Measurements from ENCODE around the gene CAMTA1. TPM values are rescaled to one million over a fixed set of nuclear protein-coding genes. Genes with fewer than 3 reads are reported as not detected.
"Not testable (repeated sequence)": the region's sequence is repeated elsewhere in the genome, so short reads cannot be mapped to it uniquely, and the experiment has no call there.

Gene CAMTA1
- polyA plus RNA-seq, 1 experiment = 64.9 TPM

- ChIA-PET CTCF (interaction anchor here (0.6 to 2.3 kb wide), 2 partner anchors 36 to 48 kb away, joined by 4 to 11 read pairs; no protein-coding TSS in a partner anchor), POLR2A (no interaction called here)
- Histone ChIP-seq H3K27me3 (ENCODE audit: control insufficient read depth, insufficient read depth, low read length) (peaks cover 51% of the 10 kb centered on the region), H3K4me3 (ENCODE audit: low read depth, low read length) (peak overlapping the region; percentile 7; the same call in 1 of the 2 replicates), H3K27ac (ENCODE audit: low read depth, low read length) (no peak overlapping the region), H3K9me3 (ENCODE audit: control insufficient read depth, insufficient read depth, low read length) (no peaks in the 10 kb centered on the region)
- DNase-seq (ENCODE audit: low read depth, low spot score) = no peak
- no peak for TF ChIP-seq CTCF (IDR thresholded peaks at IDR 0.05; ENCODE audit: low read depth, low read length)
These were observed 920.0 kb downstream of the CAMTA1 start for GRCh38 chr1:7705048-7705907.

- CTCF ChIA-PET = interaction anchor here (0.6 to 2.3 kb wide), 2 partner anchors 37 to 47 kb away, joined by 4 to 11 read pairs; no protein-coding TSS in a partner anchor
- H3K4me3 ChIP-seq (ENCODE audit: low read depth, low read length) = no peak overlapping the region
These were observed 920.6 kb downstream of the CAMTA1 start for GRCh38 chr1:7705908-7706216.

GRCh38 chr1:7707527-7707926 is 922.3 kb downstream of the CAMTA1 start:
- no peaks in the 10 kb centered on the region for H3K9me3 ChIP-seq (ENCODE audit: control insufficient read depth, insufficient read depth, low read length)
- no peak overlapping the region for H3K4me3 ChIP-seq (ENCODE audit: low read depth, low read length)
- peaks cover 38% of the 10 kb centered on the region for H3K27me3 ChIP-seq (ENCODE audit: control insufficient read depth, insufficient read depth, low read length)
- ChIA-PET POLR2A (no interaction called here), CTCF (no interaction called here)
- no peak overlapping the region for H3K27ac ChIP-seq (ENCODE audit: low read depth, low read length)
- TF ChIP-seq CTCF (IDR thresholded peaks at IDR 0.05; ENCODE audit: low read depth, low read length) = no peak
- DNase-seq (ENCODE audit: low read depth, low spot score) = no peak

More at GRCh38 chr1:7705908-7706216, 920.6 kb downstream of the CAMTA1 start:
- no peak for TF ChIP-seq CTCF (IDR thresholded peaks at IDR 0.05; ENCODE audit: low read depth, low read length)
- H3K27me3 ChIP-seq (ENCODE audit: control insufficient read depth, insufficient read depth, low read length) = peaks cover 45% of the 10 kb centered on the region
- DNase-seq (ENCODE audit: low read depth, low spot score) = no peak
- no peaks in the 10 kb centered on the region for H3K9me3 ChIP-seq (ENCODE audit: control insufficient read depth, insufficient read depth, low read length)
- POLR2A ChIA-PET = no interaction called here
- no peak overlapping the region for H3K27ac ChIP-seq (ENCODE audit: low read depth, low read length)

GRCh38 chr1:7708065-7708464 is 922.8 kb downstream of the CAMTA1 start:
- POLR2A ChIA-PET = not testable (repeated sequence)
- CTCF ChIA-PET = interaction anchor here (1.2 to 2.0 kb wide), 2 partner anchors 40 to 45 kb away, joined by 6 to 11 read pairs; no protein-coding TSS in a partner anchor
- peaks cover 33% of the 10 kb centered on the region for H3K27me3 ChIP-seq (ENCODE audit: control insufficient read depth, insufficient read depth, low read length)

GRCh38 chr1:7710859-7711258 is 925.6 kb downstream of the CAMTA1 start:
- CTCF ChIA-PET = interaction anchor here (1.0 to 2.1 kb wide), 2 partner anchors 42 to 43 kb away, joined by 5 to 10 read pairs; no protein-coding TSS in a partner anchor
- POLR2A ChIA-PET = no interaction called here
- H3K9me3 ChIP-seq (ENCODE audit: control insufficient read depth, insufficient read depth, low read length) = no peaks in the 10 kb centered on the region

More at GRCh38 chr1:7708065-7708464, 922.8 kb downstream of the CAMTA1 start:
- H3K9me3 ChIP-seq (ENCODE audit: control insufficient read depth, insufficient read depth, low read length); H3K4me3 ChIP-seq (ENCODE audit: low read depth, low read length); DNase-seq (ENCODE audit: low read depth, low spot score); H3K27ac ChIP-seq (ENCODE audit: low read depth, low read length): not testable (repeated sequence)

More at GRCh38 chr1:7710859-7711258, 925.6 kb downstream of the CAMTA1 start:
- Histone ChIP-seq H3K4me3 (ENCODE audit: low read depth, low read length) (no peak overlapping the region), H3K27ac (ENCODE audit: low read depth, low read length) (no peak overlapping the region), H3K27me3 (ENCODE audit: control insufficient read depth, insufficient read depth, low read length) (peaks cover 22% of the 10 kb centered on the region)
- no peak for TF ChIP-seq CTCF (IDR thresholded peaks at IDR 0.05; ENCODE audit: low read depth, low read length)
- no peak for DNase-seq (ENCODE audit: low read depth, low spot score)
